Kidney epithelial cell (primary cell): ENCODE measurements around the gene AP1M2. TPM values are rescaled to one million over a fixed set of nuclear protein-coding genes. Genes with fewer than 3 reads are reported as not detected.

Experiments used
- DNase-seq: peaks from one replicate; pipeline ENCODE4 v3.0.0-alpha.2; 2010; ENCODE audit warnings: low read depth
- H3K27me3 ChIP-seq: 2 replicates; pipeline ENCODE4 v1.6.0; 2011; ENCODE audit warnings: low read length; ENCODE audit not compliant: control insufficient read depth, insufficient read depth
- H3K36me3 ChIP-seq: 2 replicates; pipeline ENCODE4 v1.5.1; 2011; ENCODE audit warnings: low read length; ENCODE audit not compliant: control insufficient read depth, insufficient read depth
- H3K4me3 ChIP-seq: 2 replicates; pipeline ENCODE4 v1.5.1; 2011; ENCODE audit warnings: low read depth, mild to moderate bottlenecking, control low read depth, low read length
- CTCF ChIP-seq: IDR thresholded peaks from 2 replicates; pipeline ENCODE4 v1.5.1; 2011; ENCODE audit warnings: mild to moderate bottlenecking, moderate library complexity, low read length, control low read depth, inconsistent platforms; ENCODE audit not compliant: insufficient read depth, poor library complexity, severe bottlenecking
- total RNA-seq: library from RNA; depleted of rRNA; stranded (reverse); fragments of >200 nt; gene quantifications from 2 replicates; pipeline ENCODE4 v1.2.3, GENCODE V29; 2015

AP1M2 gene
- total RNA-seq = 73.7 and 86.8 TPM in 2 replicates

GRCh38 chr19:10587022-10587838 is at the start of gene AP1M2:
TSS of gene AP1M2 (minus strand) at chr19:10587312. CDS start at chr19:10587231, 81 bp downstream.
- no peak for DNase-seq
- H3K36me3 ChIP-seq = no peaks in the 10 kb centered on the region
- TF ChIP-seq CTCF = no peak
- peaks cover 13% of the 10 kb centered on the region for H3K27me3 ChIP-seq
- H3K4me3 ChIP-seq = peak within 1 kb of the TSS; percentile 13

- no peaks in the 10 kb centered on the region for H3K27me3 ChIP-seq
- no peak overlapping the region for H3K4me3 ChIP-seq
- H3K36me3 ChIP-seq = peaks cover 5% of the 10 kb centered on the region
- TF ChIP-seq CTCF = no peak
- DNase-seq = no peak
Observed at GRCh38 chr19:10636304-10636972, 49.3 kb upstream of the AP1M2 start.

- Histone ChIP-seq H3K27me3 (no peaks in the 10 kb centered on the region), H3K4me3 (no peak overlapping the region), H3K36me3 (peaks cover 4% of the 10 kb centered on the region)
- TF ChIP-seq CTCF = no peak
- DNase-seq = no peak
Observed at GRCh38 chr19:10634963-10635362, 47.9 kb upstream of the AP1M2 start.

- TF ChIP-seq CTCF = no peak
- no peaks in the 10 kb centered on the region for H3K27me3 ChIP-seq
- DNase-seq = no peak
- H3K4me3 ChIP-seq = no peak overlapping the region
- H3K36me3 ChIP-seq = peaks cover 4% of the 10 kb centered on the region
Observed at GRCh38 chr19:10634430-10634829, 47.3 kb upstream of the AP1M2 start.

GRCh38 chr19:10631874-10632273 is 44.8 kb upstream of the AP1M2 start:
- no peak overlapping the region for H3K4me3 ChIP-seq

More at GRCh38 chr19:10631874-10632273, 44.8 kb upstream of the AP1M2 start:
- no peak for DNase-seq
- TF ChIP-seq CTCF = no peak
- no peaks in the 10 kb centered on the region for H3K27me3 ChIP-seq
- H3K36me3 ChIP-seq = peaks cover 4% of the 10 kb centered on the region
